ENCODE measurements around the gene EFNA4. TPM values are rescaled to one million over a fixed set of nuclear protein-coding genes. Genes with fewer than 3 reads are reported as not detected.

EFNA4 gene
- total RNA-seq, 1 donor from 2014 or later: 8.9 TPM

DNA sequence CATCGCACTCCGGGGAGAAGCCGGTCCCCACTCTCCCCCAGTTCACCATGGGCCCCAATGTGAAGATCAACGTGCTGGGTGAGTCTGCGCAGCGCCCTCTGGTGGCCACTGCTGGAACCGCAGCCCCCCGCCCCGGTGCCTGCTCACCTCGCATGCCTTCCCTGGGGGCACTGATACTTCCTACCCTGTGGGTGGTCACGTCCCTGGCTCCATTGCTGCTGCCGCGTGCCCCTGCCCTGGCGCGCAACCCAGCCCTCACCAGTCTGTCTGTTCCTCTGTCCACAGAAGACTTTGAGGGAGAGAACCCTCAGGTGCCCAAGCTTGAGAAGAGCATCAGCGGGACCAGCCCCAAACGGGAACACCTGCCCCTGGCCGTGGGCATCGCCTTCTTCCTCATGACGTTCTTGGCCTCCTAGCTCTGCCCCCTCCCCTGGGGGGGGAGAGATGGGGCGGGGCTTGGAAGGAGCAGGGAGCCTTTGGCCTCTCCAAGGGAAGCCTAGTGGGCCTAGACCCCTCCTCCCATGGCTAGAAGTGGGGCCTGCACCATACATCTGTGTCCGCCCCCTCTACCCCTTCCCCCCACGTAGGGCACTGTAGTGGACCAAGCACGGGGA lies 22.7 kb downstream of the EFNA4 start:
- H3K36me3 Mint-ChIP-seq (ENCODE audit: low read depth): peaks cover 4% of the 10 kb centered on the region
- H3K4me1 Mint-ChIP-seq (ENCODE audit: low read depth): peaks cover 33% of the 10 kb centered on the region
- TF ChIP-seq, protein P1, sequence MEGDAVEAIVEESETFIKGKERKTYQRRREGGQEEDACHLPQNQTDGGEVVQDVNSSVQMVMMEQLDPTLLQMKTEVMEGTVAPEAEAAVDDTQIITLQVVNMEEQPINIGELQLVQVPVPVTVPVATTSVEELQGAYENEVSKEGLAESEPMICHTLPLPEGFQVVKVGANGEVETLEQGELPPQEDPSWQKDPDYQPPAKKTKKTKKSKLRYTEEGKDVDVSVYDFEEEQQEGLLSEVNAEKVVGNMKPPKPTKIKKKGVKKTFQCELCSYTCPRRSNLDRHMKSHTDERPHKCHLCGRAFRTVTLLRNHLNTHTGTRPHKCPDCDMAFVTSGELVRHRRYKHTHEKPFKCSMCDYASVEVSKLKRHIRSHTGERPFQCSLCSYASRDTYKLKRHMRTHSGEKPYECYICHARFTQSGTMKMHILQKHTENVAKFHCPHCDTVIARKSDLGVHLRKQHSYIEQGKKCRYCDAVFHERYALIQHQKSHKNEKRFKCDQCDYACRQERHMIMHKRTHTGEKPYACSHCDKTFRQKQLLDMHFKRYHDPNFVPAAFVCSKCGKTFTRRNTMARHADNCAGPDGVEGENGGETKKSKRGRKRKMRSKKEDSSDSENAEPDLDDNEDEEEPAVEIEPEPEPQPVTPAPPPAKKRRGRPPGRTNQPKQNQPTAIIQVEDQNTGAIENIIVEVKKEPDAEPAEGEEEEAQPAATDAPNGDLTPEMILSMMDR (IDR thresholded peaks at IDR 0.05): peak; percentile 99
- H3K9me3 Mint-ChIP-seq (ENCODE audit: low read depth): no peaks in the 10 kb centered on the region
- DNase-seq (ENCODE audit: low spot score): no peak
- H3K27ac Mint-ChIP-seq (ENCODE audit: unreplicated experiment): no peak overlapping the region
- H3K27me3 Mint-ChIP-seq (ENCODE audit: low read depth): peaks cover 16% of the 10 kb centered on the region
- peak overlapping the region; percentile 42 for H3K4me3 Mint-ChIP-seq (ENCODE audit: unreplicated experiment)

DNA sequence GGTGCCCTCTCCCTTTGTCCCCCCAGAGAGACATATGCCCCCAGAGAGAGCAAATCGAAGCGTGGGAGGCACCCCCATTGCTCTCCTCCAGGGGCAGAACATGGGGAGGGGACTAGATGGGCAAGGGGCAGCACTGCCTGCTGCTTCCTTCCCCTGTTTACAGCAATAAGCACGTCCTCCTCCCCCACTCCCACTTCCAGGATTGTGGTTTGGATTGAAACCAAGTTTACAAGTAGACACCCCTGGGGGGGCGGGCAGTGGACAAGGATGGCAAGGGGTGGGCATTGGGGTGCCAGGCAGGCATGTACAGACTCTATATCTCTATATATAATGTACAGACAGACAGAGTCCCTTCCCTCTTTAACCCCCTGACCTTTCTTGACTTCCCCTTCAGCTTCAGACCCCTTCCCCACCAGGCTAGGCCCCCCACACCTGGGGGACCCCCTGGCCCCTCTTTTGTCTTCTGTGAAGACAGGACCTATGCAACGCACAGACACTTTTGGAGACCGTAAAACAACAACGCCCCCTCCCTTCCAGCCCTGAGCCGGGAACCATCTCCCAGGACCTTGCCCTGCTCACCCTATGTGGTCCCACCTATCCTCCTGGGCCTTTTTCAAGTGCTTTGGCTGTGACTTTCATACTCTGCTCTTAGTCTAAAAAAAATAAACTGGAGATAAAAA lies 23.5 kb downstream of the EFNA4 start:
- Mint-ChIP-seq H3K4me1 (ENCODE audit: low read depth) (peaks cover 32% of the 10 kb centered on the region), H3K9me3 (ENCODE audit: low read depth) (no peaks in the 10 kb centered on the region), H3K27me3 (ENCODE audit: low read depth) (peaks cover 11% of the 10 kb centered on the region), H3K36me3 (ENCODE audit: low read depth) (no peaks in the 10 kb centered on the region), H3K4me3 (ENCODE audit: unreplicated experiment) (no peak overlapping the region), H3K27ac (ENCODE audit: unreplicated experiment) (no peak overlapping the region)
- DNase-seq (ENCODE audit: low spot score): no peak
- TF ChIP-seq, protein P1 (IDR thresholded peaks at IDR 0.05): no peak

DNA sequence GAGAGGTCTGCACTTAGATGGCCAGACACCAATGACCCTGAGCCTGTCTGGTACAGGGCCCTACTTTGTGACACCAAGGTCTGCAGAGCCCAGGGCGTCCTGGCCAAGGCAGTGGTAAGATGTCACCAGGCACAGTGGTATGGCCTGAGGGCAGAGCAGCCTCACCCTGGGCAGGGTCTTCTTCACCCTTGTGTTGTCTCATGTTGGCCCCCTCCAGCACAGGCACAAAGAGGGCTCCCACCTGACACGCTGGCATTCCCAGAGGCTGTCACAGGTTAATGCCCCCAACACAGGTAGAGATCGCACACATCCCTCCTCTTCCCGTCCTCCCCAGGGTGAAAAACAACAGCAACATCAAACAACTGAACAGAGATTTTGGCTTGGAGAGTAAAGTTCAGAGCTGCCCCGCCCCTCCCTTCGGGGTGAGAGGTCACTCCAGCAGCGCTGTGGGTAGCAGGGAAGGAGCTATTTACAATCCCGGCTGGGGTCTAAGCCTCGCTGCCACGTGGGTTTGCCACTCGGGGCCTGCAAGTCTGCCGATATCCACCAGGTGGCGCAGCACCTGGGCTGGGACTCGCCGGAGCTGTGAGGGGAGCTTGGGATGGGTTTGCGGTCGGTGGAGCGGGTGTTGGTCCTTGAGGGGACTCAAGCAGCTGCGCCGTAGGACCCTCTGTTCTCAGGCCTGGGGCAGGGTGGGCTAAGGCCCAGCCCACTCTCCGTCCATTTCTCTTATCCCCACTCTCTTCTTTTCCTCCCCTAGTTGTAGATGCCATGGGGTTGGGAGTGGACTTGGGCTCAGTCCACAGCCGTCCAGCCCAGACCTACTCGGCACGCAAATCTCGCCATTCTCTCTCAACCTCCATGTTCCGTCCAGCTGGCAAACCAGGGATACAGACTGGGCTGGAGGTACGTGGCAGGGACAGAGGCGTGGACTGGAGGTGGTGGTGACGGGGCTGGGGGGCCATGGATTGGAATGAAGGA lies 27.8 kb downstream of the EFNA4 start:
- Mint-ChIP-seq H3K27me3 (ENCODE audit: low read depth) (no peaks in the 10 kb centered on the region), H3K36me3 (ENCODE audit: low read depth) (no peaks in the 10 kb centered on the region), H3K4me3 (ENCODE audit: unreplicated experiment) (no peak overlapping the region), H3K9me3 (ENCODE audit: low read depth) (no peaks in the 10 kb centered on the region), H3K27ac (ENCODE audit: unreplicated experiment) (no peak overlapping the region), H3K4me1 (ENCODE audit: low read depth) (peaks cover 36% of the 10 kb centered on the region)
- no peak for DNase-seq (ENCODE audit: low spot score)
- TF ChIP-seq, protein P1 (IDR thresholded peaks at IDR 0.05): peak; percentile 96

DNA sequence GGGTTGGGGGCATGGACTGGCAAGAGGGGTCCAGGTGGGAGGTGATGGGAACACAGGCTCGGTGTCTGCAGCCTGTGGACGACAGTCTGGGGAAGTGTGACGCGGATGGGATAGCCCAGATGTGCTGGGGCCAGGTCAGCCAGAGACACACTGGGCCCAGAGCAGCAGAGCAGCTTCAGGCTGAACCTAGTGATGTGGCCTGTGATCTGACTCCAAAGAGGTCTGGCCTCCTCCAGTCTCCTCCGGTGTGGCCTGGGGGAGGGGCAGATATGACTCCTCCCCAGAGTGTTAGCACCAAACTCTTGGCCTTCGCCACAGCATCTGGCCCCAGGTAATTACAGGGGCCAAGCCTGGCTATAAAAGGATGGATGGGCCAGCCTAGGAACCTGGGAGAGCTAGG lies 28.6 kb downstream of the EFNA4 start:
- TF ChIP-seq, protein P1 (IDR thresholded peaks at IDR 0.05): no peak
- H3K9me3 Mint-ChIP-seq (ENCODE audit: low read depth): no peaks in the 10 kb centered on the region
- no peaks in the 10 kb centered on the region for H3K36me3 Mint-ChIP-seq (ENCODE audit: low read depth)
- no peak overlapping the region for H3K27ac Mint-ChIP-seq (ENCODE audit: unreplicated experiment)
- no peak overlapping the region for H3K4me3 Mint-ChIP-seq (ENCODE audit: unreplicated experiment)
- no peaks in the 10 kb centered on the region for H3K27me3 Mint-ChIP-seq (ENCODE audit: low read depth)
- DNase-seq (ENCODE audit: low spot score): no peak
- H3K4me1 Mint-ChIP-seq (ENCODE audit: low read depth): peaks cover 34% of the 10 kb centered on the region

DNA sequence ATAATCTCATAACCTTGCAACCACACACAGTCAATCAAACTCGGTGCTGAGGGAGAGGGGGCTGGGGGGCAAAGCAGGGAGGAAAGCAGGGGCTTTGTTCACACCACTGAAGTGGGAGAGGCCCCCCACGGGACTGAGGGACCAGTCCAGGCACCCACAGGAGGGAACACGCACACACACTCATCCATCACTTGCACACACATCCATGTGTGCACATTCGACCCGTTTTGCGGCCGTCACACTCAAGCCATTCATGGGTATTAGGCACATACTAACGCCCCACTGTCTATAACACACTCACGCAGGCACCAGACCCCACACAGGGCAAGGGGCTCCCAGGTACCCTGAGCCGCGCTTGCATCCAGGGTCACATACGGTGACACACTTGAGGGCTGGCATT lies 29.1 kb downstream of the EFNA4 start:
- DNase-seq (ENCODE audit: low spot score): no peak
- Mint-ChIP-seq H3K27ac (ENCODE audit: unreplicated experiment) (no peak overlapping the region), H3K4me3 (ENCODE audit: unreplicated experiment) (no peak overlapping the region), H3K9me3 (ENCODE audit: low read depth) (no peaks in the 10 kb centered on the region), H3K27me3 (ENCODE audit: low read depth) (no peaks in the 10 kb centered on the region), H3K36me3 (ENCODE audit: low read depth) (no peaks in the 10 kb centered on the region), H3K4me1 (ENCODE audit: low read depth) (peaks cover 29% of the 10 kb centered on the region)
- TF ChIP-seq, protein P1 (IDR thresholded peaks at IDR 0.05): no peak
